ENCODE measurements around the gene ERCC2. TPM values are rescaled to one million over a fixed set of nuclear protein-coding genes. Genes with fewer than 3 reads are reported as not detected.

Gene ERCC2
- total and polyA plus RNA-seq, 4 experiments from 2014 or later = 5.1 to 19.3 (median 13.5) TPM

- H3K27me3 ChIP-seq (ENCODE audit: insufficient read depth, low read length) = no peaks in the 10 kb centered on the region
- H3K27ac ChIP-seq (ENCODE audit: low read depth, low read length) = no peak overlapping the region
- H3K36me3 ChIP-seq (ENCODE audit: insufficient read depth, low read length) = peaks cover 4% of the 10 kb centered on the region
- Mint-ChIP-seq H3K9me3 (no peaks in the 10 kb centered on the region), H3K27ac (peak overlapping the region in 4 of 7 donors; percentile 28 to 56 (median 44)), H3K27me3 (no peaks in the 10 kb centered on the region), H3K4me3 (no peak overlapping the region), H3K4me1 (peaks cover 0 to 5% (median 1%) of the 10 kb centered on the region in 4 donors), H3K36me3 (peaks cover 11 to 20% of the 10 kb centered on the region in 2 donors)
- CTCF ChIA-PET (ENCODE audit: partially characterized antibody) = no interaction called here
- intact Hi-C loops (cut with micrococcal nuclease) = no loop called here
- no peak overlapping the region for H3K4me3 ChIP-seq (ENCODE audit: low read length in 2 of 2)
- H3K9me3 ChIP-seq (ENCODE audit: control insufficient read depth in 1 of 2, low read length in 2 of 2) = no peaks in the 10 kb centered on the region
- no peak for DNase-seq
- POLR2A ChIA-PET (ENCODE audit: partially characterized antibody) = no interaction called here
- no peaks in the 10 kb centered on the region for H3K4me1 ChIP-seq (ENCODE audit: insufficient read depth, low read length)
Observed at GRCh38 chr19:45303269-45304060, 66.9 kb downstream of the ERCC2 start.

- H3K27ac ChIP-seq (ENCODE audit: low read depth, low read length) = no peak overlapping the region
- peaks cover 4% of the 10 kb centered on the region for H3K36me3 ChIP-seq (ENCODE audit: insufficient read depth, low read length)
- H3K27ac Mint-ChIP-seq = no peak overlapping the region
- peaks cover 0 to 5% (median 1%) of the 10 kb centered on the region in 4 donors for H3K4me1 Mint-ChIP-seq
- no peak overlapping the region for H3K4me3 Mint-ChIP-seq
- no peak for DNase-seq
- no peaks in the 10 kb centered on the region for H3K4me1 ChIP-seq (ENCODE audit: insufficient read depth, low read length)
- CTCF ChIA-PET (ENCODE audit: partially characterized antibody) = interaction anchor here (0.6 kb wide), 1 partner anchor 14 kb away, joined by 3 read pairs; no protein-coding TSS in a partner anchor
- no peaks in the 10 kb centered on the region for H3K27me3 Mint-ChIP-seq
- H3K9me3 Mint-ChIP-seq = no peaks in the 10 kb centered on the region
- H3K9me3 ChIP-seq (ENCODE audit: control insufficient read depth in 1 of 2, low read length in 2 of 2) = no peaks in the 10 kb centered on the region
- H3K36me3 Mint-ChIP-seq = peaks cover 16 to 24% of the 10 kb centered on the region in 2 donors
- H3K4me3 ChIP-seq (ENCODE audit: low read length in 2 of 2) = no peak overlapping the region
- intact Hi-C loops (cut with micrococcal nuclease) = no loop called here
- POLR2A ChIA-PET (ENCODE audit: partially characterized antibody) = no interaction called here
- H3K27me3 ChIP-seq (ENCODE audit: insufficient read depth, low read length) = no peaks in the 10 kb centered on the region
Observed at GRCh38 chr19:45302416-45302815, 68.0 kb downstream of the ERCC2 start.

Other genes with a start within 250 kb of the ERCC2 start
- gene NKPD1, start 209.6 kb downstream of the ERCC2 start, total RNA-seq = 1 to 10 TPM in 1 of 2 experiments, under 1 TPM in 1; 0.80 to 1.2 TPM
- under 1 TPM in 1 of 2 donors, not detected in 1; 0.61 TPM for gene NKPD1, start 209.6 kb downstream of the ERCC2 start, polyA plus RNA-seq
- 10 to 100 TPM; 49.1 to 51.9 TPM for gene TRAPPC6A, start 192.3 kb downstream of the ERCC2 start, total RNA-seq
- gene TRAPPC6A, start 192.3 kb downstream of the ERCC2 start, polyA plus RNA-seq = 100 to 1,000 TPM; 160 to 246 TPM
- gene BLOC1S3, start 191.8 kb downstream of the ERCC2 start, total RNA-seq = 10 to 100 TPM; 26.5 to 29.9 TPM
- 10 to 100 TPM in 1 of 2 donors, 1 to 10 TPM in 1; 5.3 to 15.4 TPM for gene BLOC1S3, start 191.8 kb downstream of the ERCC2 start, polyA plus RNA-seq
- gene EXOC3L2, start 125.2 kb downstream of the ERCC2 start, total RNA-seq = not detected
- gene EXOC3L2, start 125.2 kb downstream of the ERCC2 start, polyA plus RNA-seq = not detected
- 10 to 100 TPM; 24.3 to 25.2 TPM for gene MARK4, start 119.3 kb downstream of the ERCC2 start, total RNA-seq
- 1 to 10 TPM in 1 of 2 donors, under 1 TPM in 1; 0.11 to 1.7 TPM for gene MARK4, start 119.3 kb downstream of the ERCC2 start, polyA plus RNA-seq
- not detected for gene CKM, start 47.7 kb downstream of the ERCC2 start, total RNA-seq
- not detected for gene CKM, start 47.7 kb downstream of the ERCC2 start, polyA plus RNA-seq
- gene KLC3, start 29.8 kb downstream of the ERCC2 start, total RNA-seq = not detected
- gene KLC3, start 29.8 kb downstream of the ERCC2 start, polyA plus RNA-seq = not detected
- 10 to 100 TPM; 10.3 to 13.0 TPM for gene PPP1R13L, start 34.5 kb upstream of the ERCC2 start, total RNA-seq
- under 1 TPM; 0.66 to 0.76 TPM for gene PPP1R13L, start 34.5 kb upstream of the ERCC2 start, polyA plus RNA-seq
- 1 to 10 TPM; 2.0 to 2.9 TPM for gene POLR1G, start 36.1 kb upstream of the ERCC2 start, total RNA-seq
- gene POLR1G, start 36.1 kb upstream of the ERCC2 start, polyA plus RNA-seq = 1 to 10 TPM; 1.2 to 8.4 TPM
- 10 to 100 TPM; 46.6 to 46.9 TPM for gene ERCC1, start 53.3 kb upstream of the ERCC2 start, total RNA-seq
- gene ERCC1, start 53.3 kb upstream of the ERCC2 start, polyA plus RNA-seq = 10 to 100 TPM; 36.2 to 38.3 TPM
- gene FOSB, start 97.4 kb upstream of the ERCC2 start, total RNA-seq = 1 to 10 TPM; 4.2 to 4.7 TPM
- gene FOSB, start 97.4 kb upstream of the ERCC2 start, polyA plus RNA-seq = 10 to 100 TPM; 12.5 to 17.1 TPM
- 1 to 10 TPM in 1 of 2 experiments, under 1 TPM in 1; 0.14 to 1.1 TPM for gene RTN2, start 126.5 kb upstream of the ERCC2 start, total RNA-seq
- under 1 TPM in 1 of 2 donors, not detected in 1; 0.48 TPM for gene RTN2, start 126.5 kb upstream of the ERCC2 start, polyA plus RNA-seq
- 1 to 10 TPM; 5.8 to 7.9 TPM for gene PPM1N, start 127.9 kb upstream of the ERCC2 start, total RNA-seq
- 1 to 10 TPM; 3.7 to 4.0 TPM for gene PPM1N, start 127.9 kb upstream of the ERCC2 start, polyA plus RNA-seq
- gene VASP, start 136.9 kb upstream of the ERCC2 start, total RNA-seq = 10 to 100 TPM; 89.8 to 92.8 TPM
- gene VASP, start 136.9 kb upstream of the ERCC2 start, polyA plus RNA-seq = 10 to 100 TPM; 49.1 to 53.4 TPM
- gene OPA3, start 214.2 kb upstream of the ERCC2 start, total RNA-seq = 10 to 100 TPM in 1 of 2 experiments, 1 to 10 TPM in 1; 9.9 to 10.8 TPM
- 10 to 100 TPM in 1 of 2 donors, 1 to 10 TPM in 1; 4.4 to 12.9 TPM for gene OPA3, start 214.2 kb upstream of the ERCC2 start, polyA plus RNA-seq
- gene GPR4, start 231.6 kb upstream of the ERCC2 start, total RNA-seq = not detected
- not detected for gene GPR4, start 231.6 kb upstream of the ERCC2 start, polyA plus RNA-seq